Neural cell (in vitro differentiated cells): ENCODE results near the gene HAGHL.

ENCODE experiments used
- CTCF ChIP-seq: fragments of 450-650 bp; IDR thresholded peaks from 2 replicates; pipeline ENCODE4 v1.5.1; 2014; ENCODE audit warnings: antibody characterized with exemption, mild to moderate bottlenecking, moderate library complexity; ENCODE audit not compliant: poor library complexity, severe bottlenecking
- EP300 ChIP-seq: fragments of 450-650 bp; conservative IDR thresholded peaks from 2 replicates; pipeline ENCODE4 v1.6.1; 2014; ENCODE audit warnings: antibody characterized with exemption, mild to moderate bottlenecking, moderate library complexity; ENCODE audit not compliant: poor library complexity, severe bottlenecking
- EZH2 ChIP-seq: fragments of 200-600, 300-800 bp; shearing (Covaris generic), sonication (generic); IDR thresholded peaks from 2 replicates; pipeline ENCODE4 v1.6.1; 2014; ENCODE audit warnings: antibody characterized with exemption, low read length, borderline replicate concordance, mild to moderate bottlenecking; ENCODE audit not compliant: insufficient read depth, poor library complexity, severe bottlenecking
- MXI1 ChIP-seq: fragments of 450-650 bp; conservative IDR thresholded peaks from 2 replicates; pipeline ENCODE4 v1.6.1; 2014; ENCODE audit warnings: antibody characterized with exemption, mild to moderate bottlenecking; ENCODE audit not compliant: poor library complexity, severe bottlenecking
- POLR2AphosphoS5 ChIP-seq: IDR thresholded peaks from 2 replicates; pipeline ENCODE4 v1.6.1; 2012
- RAD21 ChIP-seq: fragments of 450-650 bp; conservative IDR thresholded peaks from 2 replicates; pipeline ENCODE4 v1.6.1; 2014; ENCODE audit warnings: antibody characterized with exemption, mild to moderate bottlenecking, moderate library complexity
- REST ChIP-seq: IDR thresholded peaks from 2 replicates; pipeline ENCODE4 v1.6.1; 2012; ENCODE audit warnings: borderline replicate concordance
- SMC3 ChIP-seq: fragments of 450-650 bp; conservative IDR thresholded peaks from 2 replicates; pipeline ENCODE4 v1.6.1; 2014; ENCODE audit warnings: antibody characterized with exemption, mild to moderate bottlenecking, moderate library complexity; ENCODE audit not compliant: poor library complexity
- TAF1 ChIP-seq: IDR thresholded peaks from 2 replicates; pipeline ENCODE4 v1.6.1; 2012; ENCODE audit warnings: low read depth

GRCh38 chr16:680625-680945 is 46.3 kb upstream of the HAGHL start:
- no peak for TF ChIP-seq EP300
- no peak for TF ChIP-seq POLR2AphosphoS5
- TF ChIP-seq CTCF: no peak
- no peak for TF ChIP-seq SMC3
- no peak for TF ChIP-seq RAD21
- no peak for TF ChIP-seq EZH2
- no peak for TF ChIP-seq REST
- no peak for TF ChIP-seq TAF1
- TF ChIP-seq MXI1: no peak
